GM12878 (cell line): ENCODE measurements around the gene GTF2F2. TPM values are rescaled to one million over a fixed set of nuclear protein-coding genes. Genes with fewer than 3 reads are reported as not detected.

Source experiments
- ATAC-seq: fragments of 200-7000 bp; cut with Tn5 transposase; 3 replicates; pipeline ENCODE4 v1.9.1; 2020; ENCODE audit warnings: mild to moderate bottlenecking, moderate library complexity
- BruUV-seq: library from RNA; stranded (reverse); fragments of 400-500 nt; replicated peaks from 2 replicates; lab custom pipeline; 2021; lab: Mats Ljungman, UMichigan
- CTCF ChIA-PET: fragments of 300-600 bp; sonication (Branson Sonifier 250); formaldehyde crosslinking; extraction: SDS; loops from one replicate; lab custom pipeline; 2021; ENCODE audit warnings: inconsistent platforms; lab: Yijun Ruan, JAX
- POLR2A ChIA-PET: fragments of 350-600 bp; formaldehyde crosslinking; extraction: SDS; loops from one replicate; lab custom pipeline; 2021; ENCODE audit warnings: inconsistent platforms; lab: Charles Lee
- RAD21 ChIA-PET: fragments of 300-600 bp; sonication (Branson Sonifier 250); formaldehyde crosslinking; loops from one replicate; lab custom pipeline; 2023; ENCODE audit warnings: antibody characterized with exemption; ENCODE audit not compliant: unreplicated experiment; lab: Charles Lee
- SMC1A ChIA-PET: fragments of 300-600 bp; sonication (Branson Sonifier 250); formaldehyde crosslinking; loops from one replicate; lab custom pipeline; 2023; ENCODE audit not compliant: unreplicated experiment, uncharacterized antibody; lab: Charles Lee
- DNase-seq: peaks from one replicate; pipeline ENCODE4 v3.0.0-alpha.2; 2011; ENCODE audit warnings: low read depth, low spot score
- FAIRE-seq: peaks from 3 replicates; lab custom pipeline; 2011; peaks lifted over from hg19 to GRCh38; lab: Jason Lieb, UNC
- H2AFZ ChIP-seq: 2 replicates; pipeline ENCODE4 v1.6.0; 2011; ENCODE audit warnings: low read depth, low read length, control low read depth; ENCODE audit not compliant: control insufficient read depth
- H3K27ac ChIP-seq: 2 replicates; pipeline ENCODE4 v1.5.1; 2011; ENCODE audit warnings: control low read depth; ENCODE audit not compliant: control insufficient read depth, insufficient read depth
- H3K27me3 ChIP-seq, 2 experiments: replicated peaks in 1 of 2; 2 replicates each; pipeline versions ENCODE4 v1.6.0 to v1.6.1; 2011; ENCODE audit warnings: low read length in 1 of 2; ENCODE audit not compliant: control insufficient read depth in 2 of 2, insufficient read depth in 2 of 2
- H3K36me3 ChIP-seq, 2 experiments: 2 replicates each; pipeline ENCODE4 v1.5.1; 2011; ENCODE audit warnings: low read length in 1 of 2; ENCODE audit not compliant: control insufficient read depth in 2 of 2, insufficient read depth in 2 of 2
- H3K4me1 ChIP-seq: 2 replicates; pipeline ENCODE4 v1.6.1; 2011; ENCODE audit warnings: mild to moderate bottlenecking, low read length, moderate library complexity, mixed read lengths; ENCODE audit not compliant: control insufficient read depth, insufficient read depth
- H3K4me2 ChIP-seq: 2 replicates; pipeline ENCODE4 v1.6.0; 2011; ENCODE audit warnings: control low read depth; ENCODE audit not compliant: control insufficient read depth, insufficient read depth
- H3K4me3 ChIP-seq: fragments of 200-600 bp; sonication (generic); 2 replicates; pipeline ENCODE4 v1.5.1; 2016
- H3K79me2 ChIP-seq: 2 replicates; pipeline ENCODE4 v1.6.0; 2011; ENCODE audit warnings: low read length; ENCODE audit not compliant: control insufficient read depth, insufficient read depth
- H3K9ac ChIP-seq: 2 replicates; pipeline ENCODE4 v1.8.0; 2011; ENCODE audit warnings: low read length, control low read depth, mixed read lengths; ENCODE audit not compliant: control insufficient read depth, insufficient read depth
- H3K9me3 ChIP-seq: replicated peaks from 3 replicates; pipeline ENCODE4 v1.5.1; 2011; ENCODE audit warnings: mild to moderate bottlenecking, low read length; ENCODE audit not compliant: control insufficient read depth, insufficient read depth
- H4K20me1 ChIP-seq: 2 replicates; pipeline ENCODE4 v1.6.0; 2011; ENCODE audit not compliant: control insufficient read depth, insufficient read depth
- BCLAF1 ChIP-seq: fragments of 450-650 bp; IDR thresholded peaks from 2 replicates; pipeline ENCODE4 v1.6.1; 2017; ENCODE audit warnings: antibody characterized with exemption, mild to moderate bottlenecking, moderate library complexity
- CTCF ChIP-seq, 3 experiments: IDR thresholded peaks in 2 of 3; conservative IDR thresholded peaks in 1 of 3; 2 replicates each; pipeline ENCODE4 v1.5.1; 2011; ENCODE audit warnings: low read depth in 3 of 3, low read length in 3 of 3, mild to moderate bottlenecking in 3 of 3, control low read depth in 2 of 3, moderate library complexity in 2 of 3, inconsistent platforms in 1 of 3, mixed read lengths in 1 of 3; ENCODE audit not compliant: control insufficient read depth in 2 of 3, insufficient read depth in 1 of 3; ENCODE audit errors: extremely low read depth in 1 of 3
- E4F1 ChIP-seq: fragments of 450-650 bp; IDR thresholded peaks from 2 replicates; pipeline ENCODE4 v1.6.1; 2018; ENCODE audit warnings: borderline replicate concordance, mild to moderate bottlenecking; ENCODE audit not compliant: partially characterized antibody
- IRF3 ChIP-seq: fragments of 450-650 bp; IDR thresholded peaks from 2 replicates; pipeline ENCODE4 v1.6.1; 2014; ENCODE audit warnings: mild to moderate bottlenecking
- MEF2B ChIP-seq: fragments of 450-650 bp; IDR thresholded peaks from 2 replicates; pipeline ENCODE4 v1.6.1; 2018; ENCODE audit warnings: mild to moderate bottlenecking, moderate library complexity; ENCODE audit not compliant: partially characterized antibody, poor library complexity, severe bottlenecking
- NFIC ChIP-seq: IDR thresholded peaks from 2 replicates; pipeline ENCODE4 v1.6.1; 2012; ENCODE audit warnings: low read depth, mild to moderate bottlenecking, inconsistent platforms, low read length, moderate library complexity
- NR2F1 ChIP-seq: fragments of 450-650 bp; conservative IDR thresholded peaks from 2 replicates; pipeline ENCODE4 v1.6.1; 2017; ENCODE audit warnings: mild to moderate bottlenecking
- TCF3 ChIP-seq: IDR thresholded peaks from 2 replicates; pipeline ENCODE4 v1.6.1; 2012; ENCODE audit warnings: low read depth, mild to moderate bottlenecking, low read length, borderline replicate concordance; ENCODE audit not compliant: insufficient read depth
- ZBTB4 ChIP-seq: fragments of 450-650 bp; formaldehyde crosslinking; IDR thresholded peaks from 2 replicates; pipeline ENCODE4 v1.4.0; 2022; ENCODE audit warnings: mild to moderate bottlenecking, moderate library complexity
- WGBS: methylation state at CpG from one replicate; pipeline ENCODE4 v1.1.6; 2016; ENCODE audit warnings: low lambda C conversion rate; ENCODE audit not compliant: insufficient replicate concordance, insufficient coverage; ENCODE audit errors: missing lambda C conversion rate; 5-methylcytosine and 5-hydroxymethylcytosine counted together
- in situ Hi-C: fragments of 300-500 bp; cut with MboI; formaldehyde crosslinking; loops from 9 replicates; pipeline ENCODE4 v1.14.3; 2018; ENCODE audit warnings: mixed read lengths
- intact Hi-C: fragments of 100-400 bp; cut with micrococcal nuclease; formaldehyde crosslinking; loops from one replicate; pipeline ENCODE4 v1.14.2; 2022; ENCODE audit not compliant: unreplicated experiment
- polyA plus RNA-seq, 11 experiments: library from polyadenylated mRNA; depleted of rRNA in 4 of 11; unstranded in 6 of 11; stranded (reverse) in 5 of 11; fragments of >200 nt; fragmentation: Nextera tagmentation in 4 of 11; fragmentation: Illumina TruSeq in 1 of 11; extraction: Ambion mirVana in 4 of 11; extraction: Trizol in 1 of 11; gene quantifications; 1 replicate in 1 of 11; 2 replicates in 10 of 11; pipeline versions ENCODE4 v1.2.1 to v1.2.3, GENCODE V29; 2011 to 2016; ENCODE audit warnings: inconsistent platforms in 2 of 11, missing spikeins in 2 of 11, low read depth in 1 of 11
- total RNA-seq, 4 experiments: library from RNA; depleted of rRNA in 3 of 4; stranded (reverse); fragments of >200 nt in 3 of 4; fragmentation: Illumina TruSeq in 1 of 4; extraction: Trizol in 1 of 4; gene quantifications; 2 replicates each; pipeline versions ENCODE4 v1.2.1 to v1.2.3, GENCODE V29; 2013 to 2021

GTF2F2 gene
- total and polyA plus RNA-seq, 10 of the 15 experiments (the other 5 are each of a cell fraction or from before 2014, with no cell fraction given) = 14.5 to 30.8 (median 22.6) TPM

GRCh38 chr13:45103449-45103848 lies 16.9 kb upstream of the GTF2F2 start (continued):
- TF ChIP-seq ZBTB4 (CRISPR knock-in tag) = no peak
- no peak for TF ChIP-seq IRF3
- TF ChIP-seq CTCF (IDR thresholded peaks at IDR 0.05 in 2 of 3, conservative IDR thresholded peaks at IDR 0.05 in 1 of 3; ENCODE audit: control insufficient read depth in 2 of 3, extremely low read depth in 1 of 3, insufficient read depth in 1 of 3, low read depth in 3 of 3, low read length in 3 of 3) = no peak
- TF ChIP-seq TCF3 = no peak
- TF ChIP-seq NFIC = no peak

- H3K9ac ChIP-seq = no peak overlapping the region
- WGBS = 53% methylated on average over 3 of the region's 3 CpGs
- FAIRE-seq = no peak
- intact Hi-C loops = no loop called here
- H3K4me1 ChIP-seq = peaks cover 7% of the 10 kb centered on the region; the same call in 1 of the 2 replicates
- no peak overlapping the region for H3K4me2 ChIP-seq
- H3K9me3 ChIP-seq = no peaks in the 10 kb centered on the region
- 0 out of 4 replicates have a peak, but pooled peaks cover 0 to 2% of the 10 kb centered on the region in 2 experiments for H3K27me3 ChIP-seq
- H3K27ac ChIP-seq = no peak overlapping the region
- BruUV-seq = no TSS peak
- CTCF ChIA-PET = interaction anchor here (1.4 kb wide), 1 partner anchor 12 kb away, joined by 3 read pairs; no protein-coding TSS in a partner anchor
- H2AFZ ChIP-seq = no peak overlapping the region
- H3K79me2 ChIP-seq = no peaks in the 10 kb centered on the region
- SMC1A ChIA-PET = interaction anchor here (0.7 kb wide), 1 partner anchor 309 kb away, joined by 3 read pairs; no protein-coding TSS in a partner anchor
- H3K36me3 ChIP-seq = no peaks in the 10 kb centered on the region
- DNase-seq = no peak
- no peak for ATAC-seq
- POLR2A ChIA-PET = no interaction called here
- no peaks in the 10 kb centered on the region for H4K20me1 ChIP-seq
- in situ Hi-C loops = no loop called here
- H3K4me3 ChIP-seq = no peak overlapping the region
- RAD21 ChIA-PET = no interaction called here
- TF ChIP-seq NR2F1 (no peak), E4F1 (no peak), BCLAF1 (no peak), MEF2B (no peak)
These were observed 16.0 kb upstream of the GTF2F2 start for GRCh38 chr13:45104261-45104660.
